SW 1271 (cell line): ENCODE data around the gene GLIS2.

ENCODE experiments used
- DNase-seq, 2 experiments: peaks; one replicate each; lab custom pipeline; 2025; lab: John Stamatoyannopoulos, UW

GLIS2 gene

GRCh38 chr16:4350787-4351659 is 35.2 kb downstream of the GLIS2 start, which contains the start of gene PAM16:
Gene PAM16, minus strand, starts transcription at chr16:4351321. Its CDS starts 87 bp downstream, at chr16:4351234.
- DNase-seq: peak; percentile 79 to 85

- DNase-seq: no peak
These were observed 36.0 kb downstream of the GLIS2 start for GRCh38 chr16:4351880-4352279.

- DNase-seq: no peak
These were observed 37.0 kb downstream of the GLIS2 start for GRCh38 chr16:4352843-4353242.

- DNase-seq: no peak
These were observed 37.8 kb downstream of the GLIS2 start for GRCh38 chr16:4353675-4354074.

- DNase-seq: no peak
These were observed 38.9 kb downstream of the GLIS2 start for GRCh38 chr16:4354512-4355409.

- no peak for DNase-seq
These were observed 41.0 kb downstream of the GLIS2 start for GRCh38 chr16:4356820-4357219.

GRCh38 chr16:4358236-4358635 is 42.4 kb downstream of the GLIS2 start:
- no peak for DNase-seq

- DNase-seq: no peak
These were observed 43.1 kb downstream of the GLIS2 start for GRCh38 chr16:4358831-4359561.

GRCh38 chr16:4359914-4360313 is 44.0 kb downstream of the GLIS2 start:
- no peak for DNase-seq

GRCh38 chr16:4360538-4361021 is 44.7 kb downstream of the GLIS2 start:
- peak in 1 of 2 experiments; percentile 38 for DNase-seq

GRCh38 chr16:4361033-4361943 is 45.4 kb downstream of the GLIS2 start:
- no peak for DNase-seq

GRCh38 chr16:4361944-4362311 is 46.1 kb downstream of the GLIS2 start:
- no peak for DNase-seq

- DNase-seq: no peak
These were observed 46.7 kb downstream of the GLIS2 start for GRCh38 chr16:4362476-4363135.

GRCh38 chr16:4364196-4365013 is 48.5 kb downstream of the GLIS2 start:
- no peak for DNase-seq

- DNase-seq: no peak
These were observed 49.1 kb downstream of the GLIS2 start for GRCh38 chr16:4365014-4365406.

- no peak for DNase-seq
These were observed 49.7 kb downstream of the GLIS2 start for GRCh38 chr16:4365615-4366014.

GRCh38 chr16:4366016-4366415 is 50.1 kb downstream of the GLIS2 start:
- DNase-seq: no peak

- DNase-seq: no peak
These were observed 51.6 kb downstream of the GLIS2 start for GRCh38 chr16:4367393-4367856.

- DNase-seq: peak in 1 of 2 experiments; percentile 32
These were observed 53.3 kb downstream of the GLIS2 start for GRCh38 chr16:4369007-4369733.
